Caco-2 (cell line): ENCODE data around the gene SF3B3. TPM values are rescaled to one million over a fixed set of nuclear protein-coding genes. Genes with fewer than 3 reads are reported as not detected.

Experiments used
- BruUV-seq: library from RNA; stranded (reverse); fragments of 400-500 nt; replicated peaks from 2 replicates; lab custom pipeline; 2021; lab: Mats Ljungman, UMichigan
- CTCF ChIA-PET: fragments of 300-600 bp; sonication (Branson Sonifier 250); formaldehyde crosslinking; loops from one replicate; lab custom pipeline; 2022; ENCODE audit warnings: antibody characterized with exemption; lab: Charles Lee
- POLR2A ChIA-PET: fragments of 300-600 bp; sonication (Branson Sonifier 250); formaldehyde crosslinking; loops from one replicate; lab custom pipeline; 2022; ENCODE audit warnings: antibody characterized with exemption; lab: Charles Lee
- DNase-seq, 2 experiments: peaks; one replicate each; pipeline versions ENCODE4 v3.0.0 to v3.0.0-alpha.2; 2020 to 2022
- H3K27me3 ChIP-seq: replicated peaks from 2 replicates; pipeline ENCODE4 v1.6.0; 2011; ENCODE audit warnings: low read length; ENCODE audit not compliant: control insufficient read depth, insufficient read depth
- H3K36me3 ChIP-seq: 2 replicates; pipeline ENCODE4 v1.5.1; 2011; ENCODE audit warnings: low read length; ENCODE audit not compliant: control insufficient read depth, insufficient read depth
- H3K4me1 ChIP-seq: fragments of 250-450 bp; sonication (Bioruptor Pico); 2 replicates; pipeline ENCODE4 v1.5.1; 2020; ENCODE audit warnings: mild to moderate bottlenecking
- H3K4me3 ChIP-seq: 2 replicates; pipeline ENCODE4 v1.5.1; 2011; ENCODE audit warnings: low read depth, mild to moderate bottlenecking, control low read depth, low read length
- H3K9me3 ChIP-seq: fragments of 250-450 bp; sonication (Bioruptor Pico); 2 replicates; pipeline ENCODE4 v1.5.1; 2020; ENCODE audit warnings: mild to moderate bottlenecking, moderate library complexity
- H3K27ac Mint-ChIP-seq: one replicate; pipeline ENCODE4 v1.8.0; 2022; ENCODE audit warnings: mixed read lengths; ENCODE audit not compliant: unreplicated experiment
- H3K27me3 Mint-ChIP-seq: one replicate; pipeline ENCODE4 v1.8.0; 2022; ENCODE audit warnings: mixed read lengths; ENCODE audit not compliant: insufficient read depth, unreplicated experiment
- H3K36me3 Mint-ChIP-seq: one replicate; pipeline ENCODE4 v1.8.0; 2022; ENCODE audit warnings: mild to moderate bottlenecking, mixed read lengths; ENCODE audit not compliant: insufficient read depth, unreplicated experiment
- H3K4me1 Mint-ChIP-seq: one replicate; pipeline ENCODE4 v1.8.0; 2022; ENCODE audit warnings: low read depth, mixed read lengths; ENCODE audit not compliant: unreplicated experiment
- H3K4me3 Mint-ChIP-seq: one replicate; pipeline ENCODE4 v1.8.0; 2022; ENCODE audit warnings: mild to moderate bottlenecking, moderate library complexity, mixed read lengths; ENCODE audit not compliant: unreplicated experiment
- H3K9me3 Mint-ChIP-seq: one replicate; pipeline ENCODE4 v1.8.0; 2022; ENCODE audit warnings: mixed read lengths; ENCODE audit not compliant: unreplicated experiment
- CTCF ChIP-seq, 2 experiments: fragments of 200-600 bp in 1 of 2; IDR thresholded peaks; 1 replicate in 1 of 2; 2 replicates in 1 of 2; pipeline versions ENCODE4 v1.5.1 to v1.8.0; 2011 to 2022; ENCODE audit warnings: antibody characterized with exemption in 1 of 2, control low read depth in 1 of 2, inconsistent platforms in 1 of 2, low read depth in 1 of 2, low read length in 1 of 2, mild to moderate bottlenecking in 1 of 2, moderate library complexity in 1 of 2; ENCODE audit not compliant: insufficient read depth in 1 of 2, severe bottlenecking in 1 of 2, unreplicated experiment in 1 of 2
- intact Hi-C: fragments of 100-400 bp; cut with micrococcal nuclease; formaldehyde crosslinking; loops from one replicate; pipeline ENCODE4 v1.10.0; 2022; ENCODE audit not compliant: unreplicated experiment
- total RNA-seq: library from RNA; stranded (reverse); gene quantifications from 2 replicates; pipeline ENCODE4 v1.2.3, GENCODE V29; 2022

Gene SF3B3
- total RNA-seq, 1 experiment from 2014 or later: 387 TPM

GRCh38 chr16:70490261-70490660, 33.4 kb upstream of the SF3B3 start:
- H3K9me3 Mint-ChIP-seq: no peaks in the 10 kb centered on the region
- H3K27me3 Mint-ChIP-seq: no peaks in the 10 kb centered on the region
- no peak for DNase-seq
- intact Hi-C loops: no loop called here
- Histone ChIP-seq H3K9me3 (no peaks in the 10 kb centered on the region), H3K4me1 (no peaks in the 10 kb centered on the region), H3K4me3 (no peak overlapping the region), H3K27me3 (no peaks in the 10 kb centered on the region), H3K36me3 (peaks cover 2% of the 10 kb centered on the region)
- TF ChIP-seq CTCF (IDR thresholded peaks at IDR 0.05; ENCODE audit: insufficient read depth in 1 of 2, low read depth in 1 of 2, low read length in 1 of 2, severe bottlenecking in 1 of 2, unreplicated experiment in 1 of 2): no peak
- no peak overlapping the region for H3K27ac Mint-ChIP-seq
- no peaks in the 10 kb centered on the region for H3K4me1 Mint-ChIP-seq
- ChIA-PET POLR2A (interaction anchor here (0.6 kb wide), 1 partner anchor 109 kb away, joined by 3 read pairs; no protein-coding TSS in a partner anchor), CTCF (no interaction called here)
- BruUV-seq: no TSS peak
- no peak overlapping the region for H3K4me3 Mint-ChIP-seq
- H3K36me3 Mint-ChIP-seq: peaks cover 46% of the 10 kb centered on the region

GRCh38 chr16:70493802-70494201, 29.8 kb upstream of the SF3B3 start:
- no peak for TF ChIP-seq CTCF (IDR thresholded peaks at IDR 0.05; ENCODE audit: insufficient read depth in 1 of 2, low read depth in 1 of 2, low read length in 1 of 2, severe bottlenecking in 1 of 2, unreplicated experiment in 1 of 2)
- H3K27me3 Mint-ChIP-seq: no peaks in the 10 kb centered on the region
- Histone ChIP-seq H3K4me3 (no peak overlapping the region), H3K9me3 (no peaks in the 10 kb centered on the region), H3K4me1 (no peaks in the 10 kb centered on the region), H3K27me3 (no peaks in the 10 kb centered on the region), H3K36me3 (peaks cover 10% of the 10 kb centered on the region)
- no peak for DNase-seq
- peaks cover 38% of the 10 kb centered on the region for H3K36me3 Mint-ChIP-seq
- no peak overlapping the region for H3K4me3 Mint-ChIP-seq
- CTCF ChIA-PET: no interaction called here
- BruUV-seq: no TSS peak
- intact Hi-C loops: no loop called here
- no peaks in the 10 kb centered on the region for H3K9me3 Mint-ChIP-seq
- no peak overlapping the region for H3K27ac Mint-ChIP-seq
- H3K4me1 Mint-ChIP-seq: no peaks in the 10 kb centered on the region
- POLR2A ChIA-PET: no interaction called here

- H3K36me3 Mint-ChIP-seq: peaks cover 36% of the 10 kb centered on the region
- H3K36me3 ChIP-seq: peaks cover 10% of the 10 kb centered on the region
Measured at GRCh38 chr16:70494202-70494770, 29.3 kb upstream of the SF3B3 start.

More at GRCh38 chr16:70494202-70494770, 29.3 kb upstream of the SF3B3 start:
- DNase-seq: no peak
- no peak overlapping the region for H3K27ac Mint-ChIP-seq
- CTCF ChIA-PET: no interaction called here
- H3K27me3 Mint-ChIP-seq: no peaks in the 10 kb centered on the region
- Histone ChIP-seq H3K9me3 (no peaks in the 10 kb centered on the region), H3K4me1 (no peaks in the 10 kb centered on the region), H3K27me3 (no peaks in the 10 kb centered on the region), H3K4me3 (no peak overlapping the region)
- no peaks in the 10 kb centered on the region for H3K4me1 Mint-ChIP-seq
- no peak for TF ChIP-seq CTCF (IDR thresholded peaks at IDR 0.05; ENCODE audit: insufficient read depth in 1 of 2, low read depth in 1 of 2, low read length in 1 of 2, severe bottlenecking in 1 of 2, unreplicated experiment in 1 of 2)
- no peak overlapping the region for H3K4me3 Mint-ChIP-seq
- no peaks in the 10 kb centered on the region for H3K9me3 Mint-ChIP-seq
- intact Hi-C loops: no loop called here
- POLR2A ChIA-PET: no interaction called here
- BruUV-seq: no TSS peak
